ENCODE data around the gene IL1RAPL1. TPM values are rescaled to one million over a fixed set of nuclear protein-coding genes. Genes with fewer than 3 reads are reported as not detected.

Gene IL1RAPL1
- total RNA-seq, 2 experiments from 2014 or later: not detected

DNA sequence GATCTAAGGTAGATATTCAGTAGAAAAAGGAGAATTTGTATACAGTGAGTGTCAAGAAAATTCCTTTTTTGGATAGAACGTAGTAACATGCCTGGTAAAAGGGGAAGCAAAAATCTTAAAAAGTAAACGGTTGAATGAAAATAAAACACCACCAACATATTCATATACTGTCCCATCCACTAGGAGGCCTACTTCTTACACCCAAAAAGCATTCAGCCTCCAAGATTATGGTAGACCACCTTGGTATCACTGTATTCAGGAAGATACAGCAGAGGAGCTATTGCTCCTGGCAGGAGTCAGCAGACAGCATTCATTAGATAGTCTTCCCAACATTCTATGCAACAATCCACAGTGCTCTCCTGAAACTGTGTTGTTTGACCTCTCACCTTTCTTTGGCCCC lies 1353.5 kb downstream of the IL1RAPL1 start:
- ATAC-seq (no peak), DNase-seq (no peak)
- no peaks in the 10 kb centered on the region for H3K4me1 Mint-ChIP-seq (ENCODE audit: low read depth)
- CTCF ChIA-PET: no interaction called here
- H3K27ac Mint-ChIP-seq: no peak overlapping the region
- H3K36me3 Mint-ChIP-seq (ENCODE audit: low read depth): no peaks in the 10 kb centered on the region
- POLR2A ChIA-PET: no interaction called here
- intact Hi-C loops (cut with micrococcal nuclease): no loop called here
- no peak overlapping the region for H3K4me3 Mint-ChIP-seq
- TF ChIP-seq, protein P1, sequence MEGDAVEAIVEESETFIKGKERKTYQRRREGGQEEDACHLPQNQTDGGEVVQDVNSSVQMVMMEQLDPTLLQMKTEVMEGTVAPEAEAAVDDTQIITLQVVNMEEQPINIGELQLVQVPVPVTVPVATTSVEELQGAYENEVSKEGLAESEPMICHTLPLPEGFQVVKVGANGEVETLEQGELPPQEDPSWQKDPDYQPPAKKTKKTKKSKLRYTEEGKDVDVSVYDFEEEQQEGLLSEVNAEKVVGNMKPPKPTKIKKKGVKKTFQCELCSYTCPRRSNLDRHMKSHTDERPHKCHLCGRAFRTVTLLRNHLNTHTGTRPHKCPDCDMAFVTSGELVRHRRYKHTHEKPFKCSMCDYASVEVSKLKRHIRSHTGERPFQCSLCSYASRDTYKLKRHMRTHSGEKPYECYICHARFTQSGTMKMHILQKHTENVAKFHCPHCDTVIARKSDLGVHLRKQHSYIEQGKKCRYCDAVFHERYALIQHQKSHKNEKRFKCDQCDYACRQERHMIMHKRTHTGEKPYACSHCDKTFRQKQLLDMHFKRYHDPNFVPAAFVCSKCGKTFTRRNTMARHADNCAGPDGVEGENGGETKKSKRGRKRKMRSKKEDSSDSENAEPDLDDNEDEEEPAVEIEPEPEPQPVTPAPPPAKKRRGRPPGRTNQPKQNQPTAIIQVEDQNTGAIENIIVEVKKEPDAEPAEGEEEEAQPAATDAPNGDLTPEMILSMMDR (IDR thresholded peaks at IDR 0.05): no peak
- H3K9me3 Mint-ChIP-seq: no peaks in the 10 kb centered on the region
- no peaks in the 10 kb centered on the region for H3K27me3 Mint-ChIP-seq

DNA sequence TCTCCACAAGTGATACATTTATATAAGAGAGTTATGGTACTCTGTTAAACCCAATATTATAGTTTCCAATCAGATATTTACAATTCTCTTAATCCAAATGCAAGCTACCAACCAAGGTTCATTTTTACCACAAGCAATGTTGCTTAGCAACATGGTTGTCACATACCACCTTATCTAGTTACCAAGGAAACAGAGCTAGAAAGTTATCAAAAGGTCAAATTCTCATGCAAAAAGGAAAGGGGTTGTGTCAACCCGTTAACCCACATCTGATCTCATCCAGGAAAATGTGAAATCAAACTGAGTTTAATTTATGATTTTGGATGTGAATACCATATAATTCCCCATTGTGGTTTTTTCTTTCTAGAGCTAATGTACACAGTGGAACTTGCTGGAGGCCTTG lies 1354.0 kb downstream of the IL1RAPL1 start:
- CTCF ChIA-PET: no interaction called here
- H3K27me3 Mint-ChIP-seq: no peaks in the 10 kb centered on the region
- no peaks in the 10 kb centered on the region for H3K9me3 Mint-ChIP-seq
- TF ChIP-seq, protein P1 (IDR thresholded peaks at IDR 0.05): no peak
- no peak for DNase-seq
- ATAC-seq: no peak
- no peak overlapping the region for H3K27ac Mint-ChIP-seq
- no peaks in the 10 kb centered on the region for H3K36me3 Mint-ChIP-seq (ENCODE audit: low read depth)
- intact Hi-C loops (cut with micrococcal nuclease): no loop called here
- no peaks in the 10 kb centered on the region for H3K4me1 Mint-ChIP-seq (ENCODE audit: low read depth)
- H3K4me3 Mint-ChIP-seq: no peak overlapping the region
- POLR2A ChIA-PET: no interaction called here

DNA sequence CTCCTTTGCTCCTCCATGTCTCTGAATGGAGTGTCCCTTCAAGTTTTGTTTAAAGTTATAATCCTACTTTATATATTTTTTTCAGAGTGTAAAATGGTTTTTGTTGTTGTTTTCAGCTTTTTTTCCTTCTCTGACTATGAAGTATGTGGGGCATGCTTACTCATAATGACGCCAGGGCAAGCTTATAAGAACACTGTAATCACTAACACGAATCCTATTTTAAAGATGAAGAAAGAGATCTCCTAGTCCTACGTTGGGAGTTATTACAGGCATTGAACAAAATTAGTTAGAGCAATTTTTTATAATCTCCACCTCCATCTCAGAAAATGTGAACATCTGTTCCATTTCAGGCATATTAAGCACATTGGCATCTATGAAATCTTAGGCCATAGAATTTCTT lies 1360.0 kb downstream of the IL1RAPL1 start:
- POLR2A ChIA-PET: no interaction called here
- H3K27me3 Mint-ChIP-seq: no peaks in the 10 kb centered on the region
- TF ChIP-seq, protein P1 (IDR thresholded peaks at IDR 0.05): no peak
- no peak for ATAC-seq
- no peaks in the 10 kb centered on the region for H3K9me3 Mint-ChIP-seq
- H3K27ac Mint-ChIP-seq: no peak overlapping the region
- no peak overlapping the region for H3K4me3 Mint-ChIP-seq
- intact Hi-C loops (cut with micrococcal nuclease): no loop called here
- DNase-seq: no peak
- no peaks in the 10 kb centered on the region for H3K36me3 Mint-ChIP-seq (ENCODE audit: low read depth)
- CTCF ChIA-PET: no interaction called here
- no peaks in the 10 kb centered on the region for H3K4me1 Mint-ChIP-seq (ENCODE audit: low read depth)

DNA sequence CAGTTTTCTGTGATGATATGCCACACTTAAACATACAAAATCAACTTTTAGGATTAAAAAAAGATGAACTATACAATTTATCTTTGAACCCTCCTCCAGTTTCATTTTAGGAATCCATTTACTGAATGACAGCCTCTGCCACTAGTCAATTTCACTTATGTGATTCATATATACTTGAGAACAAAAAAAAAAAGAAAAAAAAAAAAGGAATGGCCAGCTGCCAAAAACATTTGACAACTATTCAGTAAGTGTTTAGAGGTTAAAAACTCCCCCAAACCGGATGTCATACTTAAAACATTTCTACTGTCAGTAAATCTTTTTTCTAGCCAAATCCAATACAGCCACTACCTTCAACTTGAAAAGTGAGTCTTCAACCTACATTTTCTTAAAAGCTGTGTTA lies 1361.4 kb downstream of the IL1RAPL1 start:
- CTCF ChIA-PET: no interaction called here
- Mint-ChIP-seq H3K27me3 (no peaks in the 10 kb centered on the region), H3K36me3 (ENCODE audit: low read depth) (no peaks in the 10 kb centered on the region), H3K9me3 (no peaks in the 10 kb centered on the region), H3K4me1 (ENCODE audit: low read depth) (no peaks in the 10 kb centered on the region), H3K4me3 (no peak overlapping the region), H3K27ac (no peak overlapping the region)
- intact Hi-C loops (cut with micrococcal nuclease): no loop called here
- DNase-seq (no peak), ATAC-seq (no peak)
- TF ChIP-seq, protein P1 (IDR thresholded peaks at IDR 0.05): no peak
- POLR2A ChIA-PET: no interaction called here

DNA sequence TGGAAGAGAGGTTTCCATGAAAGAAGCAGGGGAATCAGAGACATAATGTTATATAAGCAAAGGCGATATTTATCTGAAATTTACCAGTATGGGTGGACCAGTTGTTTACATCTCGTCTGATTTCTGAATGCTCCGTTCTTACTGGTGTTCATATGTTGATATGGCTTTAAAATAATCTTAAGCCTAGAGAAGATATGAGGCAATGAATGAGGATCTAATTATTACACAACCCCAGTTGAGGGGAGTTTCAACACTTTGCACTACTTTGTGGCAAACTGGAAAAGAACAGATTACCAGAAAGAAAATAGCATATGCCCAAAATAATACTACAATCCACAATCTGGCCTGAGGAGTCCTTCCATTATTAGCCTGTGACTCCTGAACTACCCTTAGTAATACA lies 1364.8 kb downstream of the IL1RAPL1 start:
- intact Hi-C loops (cut with micrococcal nuclease): no loop called here
- H3K4me1 Mint-ChIP-seq (ENCODE audit: low read depth): no peaks in the 10 kb centered on the region
- CTCF ChIA-PET: no interaction called here
- ATAC-seq: no peak
- H3K9me3 Mint-ChIP-seq: peaks cover 2% of the 10 kb centered on the region
- no peak overlapping the region for H3K27ac Mint-ChIP-seq
- H3K27me3 Mint-ChIP-seq: no peaks in the 10 kb centered on the region
- TF ChIP-seq, protein P1 (IDR thresholded peaks at IDR 0.05): no peak
- POLR2A ChIA-PET: no interaction called here
- no peak for DNase-seq
- no peak overlapping the region for H3K4me3 Mint-ChIP-seq
- no peaks in the 10 kb centered on the region for H3K36me3 Mint-ChIP-seq (ENCODE audit: low read depth)

Measured in activated CD8-positive, alpha-beta T cell treated with anti-CD3 and anti-CD28 coated beads for 36 hours (primary cell).